Measurements from ENCODE around the gene RAP1GAP2.

RAP1GAP2 gene

DNA sequence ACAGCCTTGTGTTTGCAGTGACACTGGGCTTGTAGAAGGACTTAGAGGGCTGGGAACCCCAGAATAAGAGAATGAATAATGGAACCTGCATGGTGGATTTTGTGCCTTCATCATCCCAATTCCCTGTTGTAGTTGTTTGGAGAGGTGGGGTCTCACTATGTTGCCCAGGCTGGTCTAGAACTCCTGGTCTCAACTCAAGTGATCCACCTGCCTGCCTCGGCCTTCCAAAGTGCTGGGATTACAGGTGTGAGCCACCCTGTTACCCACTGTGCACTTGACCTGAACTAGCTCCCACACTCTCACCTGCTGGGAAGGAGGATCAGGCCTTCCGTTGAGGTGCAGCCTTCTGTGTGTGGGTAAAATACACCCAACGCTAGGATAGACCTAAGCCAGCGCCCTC is 55.4 kb downstream of the RAP1GAP2 start:
- H3K27ac ChIP-seq (ENCODE audit: insufficient read depth, low read length, poor library complexity, severe bottlenecking) = no peak overlapping the region
- H3K27me3 ChIP-seq (replicated peaks; ENCODE audit: control insufficient read depth, insufficient read depth, low read length, poor library complexity, severe bottlenecking) = no peaks in the 10 kb centered on the region
- peaks cover 35% of the 10 kb centered on the region for H3K4me1 ChIP-seq (ENCODE audit: control insufficient read depth, insufficient read depth, low read length, poor library complexity, severe bottlenecking)
- H3K9me3 ChIP-seq (ENCODE audit: control insufficient read depth, low read length) = no peaks in the 10 kb centered on the region
- no peak overlapping the region for H3K4me3 ChIP-seq (ENCODE audit: insufficient read depth, low read depth, low read length, poor library complexity, severe bottlenecking)
- DNase-seq = no peak
- no peaks in the 10 kb centered on the region for H3K36me3 ChIP-seq (ENCODE audit: control insufficient read depth, insufficient read depth, low read length)

DNA sequence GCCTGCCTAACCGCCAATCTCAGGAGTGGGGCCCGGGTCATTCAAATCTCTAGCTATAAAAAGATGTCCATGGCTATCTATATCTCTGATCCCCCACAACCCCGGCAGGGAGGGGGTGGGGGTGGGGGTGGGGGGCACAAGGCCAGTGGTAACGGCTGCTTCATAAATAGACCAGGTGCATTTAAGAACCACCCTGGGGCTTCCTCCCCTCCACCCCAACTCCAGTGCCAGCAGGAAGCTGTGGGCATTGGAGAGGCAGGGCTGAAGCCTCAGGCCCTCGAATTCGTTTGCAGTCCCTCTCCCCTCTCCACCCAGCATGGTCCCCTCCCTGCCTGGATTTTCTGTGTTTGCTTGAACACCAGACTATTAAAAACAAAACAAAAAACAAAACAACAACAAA is 56.0 kb downstream of the RAP1GAP2 start:
- no peaks in the 10 kb centered on the region for H3K27me3 ChIP-seq (replicated peaks; ENCODE audit: control insufficient read depth, insufficient read depth, low read length, poor library complexity, severe bottlenecking)
- H3K27ac ChIP-seq (ENCODE audit: insufficient read depth, low read length, poor library complexity, severe bottlenecking) = no peak overlapping the region
- DNase-seq = no peak
- no peaks in the 10 kb centered on the region for H3K9me3 ChIP-seq (ENCODE audit: control insufficient read depth, low read length)
- no peak overlapping the region for H3K4me3 ChIP-seq (ENCODE audit: insufficient read depth, low read depth, low read length, poor library complexity, severe bottlenecking)
- H3K36me3 ChIP-seq (ENCODE audit: control insufficient read depth, insufficient read depth, low read length) = no peaks in the 10 kb centered on the region
- H3K4me1 ChIP-seq (ENCODE audit: control insufficient read depth, insufficient read depth, low read length, poor library complexity, severe bottlenecking) = peaks cover 35% of the 10 kb centered on the region

DNA sequence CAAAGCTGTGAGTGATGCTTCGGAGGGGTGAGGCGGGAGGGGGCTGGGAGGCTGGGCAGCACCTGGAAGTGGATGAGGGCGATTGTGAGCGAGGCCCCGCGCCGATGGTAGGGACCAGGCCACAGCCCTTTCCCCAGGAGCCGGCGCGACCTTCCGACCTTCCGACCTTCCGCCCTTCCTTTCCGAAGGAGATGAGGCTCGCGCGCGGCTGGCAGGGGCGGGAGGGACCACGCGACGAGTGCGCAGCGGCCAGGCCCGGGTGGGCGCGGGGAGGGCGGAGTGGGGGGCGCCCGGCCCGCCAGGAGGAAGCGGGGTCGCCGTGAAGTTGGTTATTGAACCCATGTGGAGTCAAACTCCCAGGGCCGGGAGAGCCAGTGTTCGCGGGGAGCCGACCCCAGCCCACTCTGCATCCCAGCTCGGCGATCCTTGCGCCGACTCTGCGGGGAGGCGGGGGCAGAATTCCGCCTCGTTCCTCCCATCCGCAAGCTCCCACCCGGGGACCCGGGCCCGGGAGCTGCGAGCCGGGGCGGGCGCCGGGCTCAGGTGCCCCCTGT is 56.6 kb downstream of the RAP1GAP2 start:
- peak overlapping the region; percentile 62 for H3K4me3 ChIP-seq (ENCODE audit: insufficient read depth, low read depth, low read length, poor library complexity, severe bottlenecking)

DNA sequence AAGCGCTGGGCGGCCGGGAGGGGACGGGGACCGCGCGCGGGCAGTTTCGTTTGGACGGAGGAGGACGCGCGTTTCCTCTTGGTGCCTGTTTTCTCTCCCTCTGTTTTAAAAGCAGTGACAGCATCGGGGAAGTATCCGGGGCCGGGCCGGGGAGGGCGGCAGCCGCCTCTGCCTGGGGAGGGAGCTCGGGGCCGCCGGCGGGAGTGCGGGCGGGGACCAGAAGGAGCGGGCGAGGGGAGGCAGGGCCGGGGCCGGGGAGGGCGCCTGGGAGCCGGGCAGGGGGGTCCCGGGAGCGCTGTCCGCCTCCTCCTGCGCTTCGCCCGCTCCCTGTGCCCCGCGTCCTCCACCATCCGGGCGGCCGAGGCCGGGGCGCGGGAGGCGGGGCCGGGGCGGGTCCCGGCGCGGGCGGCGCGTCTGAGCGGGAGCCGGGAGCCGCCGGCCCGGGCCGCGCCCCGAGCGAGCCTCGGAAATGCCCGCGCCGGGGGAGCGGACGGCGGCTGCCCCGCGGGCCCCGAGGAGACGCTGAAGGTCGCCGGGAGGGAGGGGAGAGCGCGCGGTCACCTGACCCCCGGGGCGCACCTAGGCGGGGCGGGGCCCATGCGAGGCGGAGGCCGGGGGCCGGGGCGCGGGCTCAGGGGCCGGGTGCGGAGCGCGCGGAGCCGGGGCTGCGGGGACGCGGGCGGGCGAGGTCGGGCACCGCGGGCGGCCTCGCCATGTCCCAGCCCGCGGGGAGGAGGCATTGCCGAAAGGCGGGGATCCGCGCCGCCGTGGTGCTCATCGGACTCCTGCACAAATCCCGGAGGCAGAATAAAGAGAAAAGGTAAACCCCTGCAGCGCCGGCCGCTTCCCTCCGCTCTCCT is 57.3 kb downstream of the RAP1GAP2 start:
- Histone ChIP-seq H3K36me3 (ENCODE audit: control insufficient read depth, insufficient read depth, low read length) (no peaks in the 10 kb centered on the region), H3K27ac (ENCODE audit: insufficient read depth, low read length, poor library complexity, severe bottlenecking) (no peak overlapping the region), H3K4me3 (ENCODE audit: insufficient read depth, low read depth, low read length, poor library complexity, severe bottlenecking) (peak overlapping the region; percentile 62), H3K27me3 (replicated peaks; ENCODE audit: control insufficient read depth, insufficient read depth, low read length, poor library complexity, severe bottlenecking) (no peaks in the 10 kb centered on the region), H3K9me3 (ENCODE audit: control insufficient read depth, low read length) (no peaks in the 10 kb centered on the region), H3K4me1 (ENCODE audit: control insufficient read depth, insufficient read depth, low read length, poor library complexity, severe bottlenecking) (peaks cover 24% of the 10 kb centered on the region)
- DNase-seq = peak in 2 of 3 donors; percentile 18 to 33

More for the DNA sequence above, 56.6 kb downstream of the RAP1GAP2 start:
- no peaks in the 10 kb centered on the region for H3K36me3 ChIP-seq (ENCODE audit: control insufficient read depth, insufficient read depth, low read length)
- no peaks in the 10 kb centered on the region for H3K27me3 ChIP-seq (replicated peaks; ENCODE audit: control insufficient read depth, insufficient read depth, low read length, poor library complexity, severe bottlenecking)
- H3K4me1 ChIP-seq (ENCODE audit: control insufficient read depth, insufficient read depth, low read length, poor library complexity, severe bottlenecking) = peaks cover 31% of the 10 kb centered on the region
- no peaks in the 10 kb centered on the region for H3K9me3 ChIP-seq (ENCODE audit: control insufficient read depth, low read length)
- no peak for DNase-seq
- no peak overlapping the region for H3K27ac ChIP-seq (ENCODE audit: insufficient read depth, low read length, poor library complexity, severe bottlenecking)

DNA sequence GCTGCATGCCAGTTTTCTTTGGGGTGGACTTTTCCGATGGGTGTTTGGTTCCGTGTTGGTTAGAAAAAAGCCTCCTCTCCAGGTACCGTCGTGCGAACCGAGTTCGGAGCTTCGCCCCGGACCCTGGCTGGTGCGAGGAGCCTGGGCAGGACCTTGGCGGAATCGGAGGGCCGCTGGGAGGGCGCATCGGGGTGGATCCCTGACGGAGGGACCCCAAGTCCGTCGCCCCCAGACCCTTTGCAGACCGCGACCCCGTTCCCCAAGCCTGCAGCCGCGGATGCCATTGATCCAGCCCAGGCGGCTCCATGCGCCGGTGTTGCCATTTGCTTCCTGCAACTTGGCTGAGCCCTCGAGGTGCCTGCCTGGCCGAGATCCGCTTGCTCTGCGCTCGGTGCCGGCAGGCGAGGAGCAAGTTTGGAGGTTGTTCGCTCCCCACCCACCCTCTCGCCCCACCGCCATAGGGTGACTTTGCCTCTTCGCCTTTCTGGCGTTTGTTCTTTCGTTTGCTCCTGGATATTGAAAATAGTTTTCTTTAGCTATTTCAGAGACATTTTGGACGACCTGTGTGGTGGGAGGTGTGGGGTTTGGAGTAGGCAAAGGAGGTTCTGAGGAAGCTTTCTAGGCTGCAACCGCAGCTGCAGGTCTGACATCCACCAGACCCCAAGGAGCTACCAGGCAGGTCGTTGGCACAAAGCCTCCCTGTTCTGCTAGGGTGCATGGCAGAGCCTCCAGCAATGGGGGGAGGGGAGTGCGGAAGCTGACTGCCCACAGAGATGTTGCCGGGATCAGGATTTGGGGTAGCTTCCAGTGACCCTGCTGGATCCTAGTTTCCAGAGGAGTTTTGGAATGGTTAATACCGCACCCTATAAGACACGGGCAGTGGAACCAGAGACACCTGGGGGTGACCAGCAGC is 58.2 kb downstream of the RAP1GAP2 start:
- H3K9me3 ChIP-seq (ENCODE audit: control insufficient read depth, low read length) = no peaks in the 10 kb centered on the region
- H3K4me1 ChIP-seq (ENCODE audit: control insufficient read depth, insufficient read depth, low read length, poor library complexity, severe bottlenecking) = peaks cover 20% of the 10 kb centered on the region
- no peaks in the 10 kb centered on the region for H3K27me3 ChIP-seq (replicated peaks; ENCODE audit: control insufficient read depth, insufficient read depth, low read length, poor library complexity, severe bottlenecking)
- H3K36me3 ChIP-seq (ENCODE audit: control insufficient read depth, insufficient read depth, low read length) = no peaks in the 10 kb centered on the region
- H3K27ac ChIP-seq (ENCODE audit: insufficient read depth, low read length, poor library complexity, severe bottlenecking) = no peak overlapping the region
- peak overlapping the region; percentile 55 for H3K4me3 ChIP-seq (ENCODE audit: insufficient read depth, low read depth, low read length, poor library complexity, severe bottlenecking)
- no peak for DNase-seq

DNA sequence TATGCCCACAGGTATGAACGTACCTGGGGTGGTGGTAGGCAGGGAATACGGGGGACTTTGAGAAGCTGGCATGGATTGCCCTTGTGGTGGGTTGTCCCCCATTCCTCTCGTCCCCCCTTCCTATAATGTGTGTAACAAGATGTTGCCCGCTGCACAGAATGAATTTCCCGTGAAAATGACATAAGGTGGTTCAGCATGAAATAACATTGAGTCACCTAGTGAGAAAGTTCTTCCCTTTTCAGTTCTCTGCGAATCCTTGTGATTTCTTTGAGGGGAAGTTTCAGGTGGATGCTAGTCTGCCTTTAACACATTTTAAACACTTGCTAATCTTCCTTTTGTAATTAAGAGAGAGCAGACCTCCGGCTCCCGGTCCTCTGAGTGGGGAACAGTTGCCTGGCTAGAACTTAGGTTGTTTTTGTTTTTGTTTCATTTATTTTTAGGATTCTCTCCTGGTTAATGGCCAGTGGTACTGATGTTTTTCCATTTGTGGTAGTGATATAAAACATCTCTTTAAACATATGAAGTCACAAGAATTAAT is 58.9 kb downstream of the RAP1GAP2 start:
- Histone ChIP-seq H3K27ac (ENCODE audit: insufficient read depth, low read length, poor library complexity, severe bottlenecking) (no peak overlapping the region), H3K36me3 (ENCODE audit: control insufficient read depth, insufficient read depth, low read length) (no peaks in the 10 kb centered on the region), H3K9me3 (ENCODE audit: control insufficient read depth, low read length) (no peaks in the 10 kb centered on the region), H3K27me3 (replicated peaks; ENCODE audit: control insufficient read depth, insufficient read depth, low read length, poor library complexity, severe bottlenecking) (no peaks in the 10 kb centered on the region), H3K4me3 (ENCODE audit: insufficient read depth, low read depth, low read length, poor library complexity, severe bottlenecking) (no peak overlapping the region), H3K4me1 (ENCODE audit: control insufficient read depth, insufficient read depth, low read length, poor library complexity, severe bottlenecking) (peaks cover 20% of the 10 kb centered on the region)
- no peak for DNase-seq

DNA sequence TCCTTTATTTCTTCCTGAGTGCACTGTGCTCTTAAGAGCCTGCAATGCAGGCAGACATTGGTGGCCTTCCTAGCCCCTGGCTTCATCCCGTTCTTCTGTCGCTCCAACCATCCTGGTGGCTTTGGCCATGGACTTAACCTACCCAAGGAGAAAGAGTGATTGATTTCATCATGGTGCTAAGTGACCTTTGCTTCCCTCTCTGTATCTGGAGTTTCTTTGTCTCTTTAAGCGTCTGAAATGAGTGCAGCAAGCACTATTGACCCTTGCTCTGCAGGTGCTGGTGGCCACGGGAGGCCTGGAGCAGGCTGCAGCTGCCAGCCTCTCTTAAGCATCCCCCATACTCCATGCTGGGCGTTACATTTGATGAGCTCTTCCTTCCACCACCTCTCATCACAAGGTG is 60.5 kb downstream of the RAP1GAP2 start:
- Histone ChIP-seq H3K27me3 (replicated peaks; ENCODE audit: control insufficient read depth, insufficient read depth, low read length, poor library complexity, severe bottlenecking) (no peaks in the 10 kb centered on the region), H3K9me3 (ENCODE audit: control insufficient read depth, low read length) (no peaks in the 10 kb centered on the region), H3K36me3 (ENCODE audit: control insufficient read depth, insufficient read depth, low read length) (no peaks in the 10 kb centered on the region), H3K4me3 (ENCODE audit: insufficient read depth, low read depth, low read length, poor library complexity, severe bottlenecking) (no peak overlapping the region), H3K4me1 (ENCODE audit: control insufficient read depth, insufficient read depth, low read length, poor library complexity, severe bottlenecking) (peaks cover 20% of the 10 kb centered on the region), H3K27ac (ENCODE audit: insufficient read depth, low read length, poor library complexity, severe bottlenecking) (no peak overlapping the region)
- no peak for DNase-seq

DNA sequence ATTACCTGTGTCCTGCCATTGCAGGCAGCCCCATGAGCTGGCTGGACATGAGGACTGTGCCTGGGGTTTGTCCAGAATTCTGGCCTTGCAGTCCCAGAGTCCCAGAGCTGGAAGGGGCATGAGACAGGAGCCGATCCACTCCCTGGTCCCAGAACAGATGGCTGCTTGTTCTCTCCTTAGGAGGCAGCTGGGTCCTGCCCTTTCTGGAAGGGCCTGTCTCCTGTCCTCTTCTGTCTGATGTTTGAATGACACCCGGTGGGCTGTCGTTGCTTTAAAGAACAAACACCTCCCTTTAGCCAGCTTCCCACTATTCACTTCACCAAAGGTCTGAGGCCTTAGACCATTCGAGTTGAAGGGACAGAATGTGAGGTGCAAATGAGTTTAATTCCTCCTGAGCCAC is 63.8 kb downstream of the RAP1GAP2 start:
- no peak overlapping the region for H3K4me3 ChIP-seq (ENCODE audit: insufficient read depth, low read depth, low read length, poor library complexity, severe bottlenecking)
- H3K9me3 ChIP-seq (ENCODE audit: control insufficient read depth, low read length) = no peaks in the 10 kb centered on the region
- no peak overlapping the region for H3K27ac ChIP-seq (ENCODE audit: insufficient read depth, low read length, poor library complexity, severe bottlenecking)
- peaks cover 15% of the 10 kb centered on the region for H3K36me3 ChIP-seq (ENCODE audit: control insufficient read depth, insufficient read depth, low read length)
- no peaks in the 10 kb centered on the region for H3K27me3 ChIP-seq (replicated peaks; ENCODE audit: control insufficient read depth, insufficient read depth, low read length, poor library complexity, severe bottlenecking)
- no peak for DNase-seq
- H3K4me1 ChIP-seq (ENCODE audit: control insufficient read depth, insufficient read depth, low read length, poor library complexity, severe bottlenecking) = peaks cover 2% of the 10 kb centered on the region

DNA sequence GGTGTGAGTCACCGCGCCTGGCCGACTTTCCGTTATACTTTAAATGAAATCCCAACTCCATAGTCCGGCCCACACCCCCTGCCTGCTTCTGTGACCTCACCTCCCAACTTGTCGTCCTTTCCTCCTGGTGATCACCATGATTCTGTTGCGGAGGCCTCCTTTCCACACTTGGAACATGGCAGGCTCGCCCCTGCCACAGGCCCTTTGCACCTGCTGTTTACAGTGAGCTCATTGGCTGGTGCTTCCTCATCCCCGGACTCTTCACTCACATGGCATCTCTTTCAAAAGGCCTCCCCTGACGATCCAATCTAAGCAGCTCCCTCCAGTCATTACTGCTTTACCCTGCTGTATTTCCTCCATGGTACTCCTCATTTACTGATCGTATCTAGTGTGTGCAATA is 64.6 kb downstream of the RAP1GAP2 start:
- no peaks in the 10 kb centered on the region for H3K27me3 ChIP-seq (replicated peaks; ENCODE audit: control insufficient read depth, insufficient read depth, low read length, poor library complexity, severe bottlenecking)
- H3K4me3 ChIP-seq (ENCODE audit: insufficient read depth, low read depth, low read length, poor library complexity, severe bottlenecking) = no peak overlapping the region
- no peak overlapping the region for H3K27ac ChIP-seq (ENCODE audit: insufficient read depth, low read length, poor library complexity, severe bottlenecking)
- DNase-seq = no peak
- H3K36me3 ChIP-seq (ENCODE audit: control insufficient read depth, insufficient read depth, low read length) = peaks cover 21% of the 10 kb centered on the region
- H3K4me1 ChIP-seq (ENCODE audit: control insufficient read depth, insufficient read depth, low read length, poor library complexity, severe bottlenecking) = no peaks in the 10 kb centered on the region
- no peaks in the 10 kb centered on the region for H3K9me3 ChIP-seq (ENCODE audit: control insufficient read depth, low read length)

All from effector memory CD4-positive, alpha-beta T cell (primary cell).